Spleen (tissue), 11 donors: ENCODE measurements around the gene LRRC32. TPM values are rescaled to one million over a fixed set of nuclear protein-coding genes. Genes with fewer than 3 reads are reported as not detected.
A peak's percentile ranks its signal among the peaks of the same experiment; 100 is the strongest.

Experiments used
- DNase-seq: peaks from one replicate; pipeline ENCODE4 v3.0.0-alpha.2; 2020
- H3K27ac ChIP-seq, 8 donors: fragments of 200-600 bp; sonication (generic) in 7 of 8; 1 replicate in 4 of 8; 2 replicates in 4 of 8; pipeline versions ENCODE4 v1.5.0 to v1.8.0; 2016 to 2021; ENCODE audit warnings: inconsistent platforms in 4 of 8, mild to moderate bottlenecking in 4 of 8, moderate library complexity in 1 of 8
- H3K27me3 ChIP-seq, 7 donors: fragments of 200-600 bp; sonication (generic) in 6 of 7; replicated peaks in 1 of 7; 1 replicate in 4 of 7; 2 replicates in 3 of 7; pipeline versions ENCODE4 v1.5.0 to v1.8.0; 2016 to 2021; ENCODE audit warnings: inconsistent platforms in 3 of 7, mild to moderate bottlenecking in 1 of 7
- H3K36me3 ChIP-seq, 6 donors: fragments of 200-600 bp; sonication (generic) in 5 of 6; 1 replicate in 4 of 6; 2 replicates in 2 of 6; pipeline versions ENCODE4 v1.5.0 to v1.8.0; 2016 to 2021; ENCODE audit warnings: inconsistent platforms in 2 of 6
- H3K4me1 ChIP-seq, 6 donors: fragments of 200-600 bp; sonication (generic) in 5 of 6; 1 replicate in 3 of 6; 2 replicates in 3 of 6; pipeline versions ENCODE4 v1.5.0 to v1.8.0; 2016 to 2021; ENCODE audit warnings: inconsistent platforms in 3 of 6
- H3K4me3 ChIP-seq, 8 donors: fragments of 200-600 bp; sonication (generic) in 7 of 8; 1 replicate in 4 of 8; 2 replicates in 4 of 8; pipeline versions ENCODE4 v1.5.0 to v1.8.0; 2016 to 2021; ENCODE audit warnings: inconsistent platforms in 4 of 8, mild to moderate bottlenecking in 4 of 8, moderate library complexity in 2 of 8
- H3K9me3 ChIP-seq, 8 donors: fragments of 200-600 bp; sonication (generic) in 7 of 8; 1 replicate in 4 of 8; 2 replicates in 4 of 8; pipeline versions ENCODE4 v1.5.0 to v1.8.0; 2016 to 2021; ENCODE audit warnings: inconsistent platforms in 4 of 8
- CTCF ChIP-seq, 11 experiments: fragments of 200-600 bp in 7 of 11; fragments of 450-650 bp in 4 of 11; sonication (generic) in 4 of 11; IDR thresholded peaks in 8 of 11; conservative IDR thresholded peaks in 3 of 11; 1 replicate in 7 of 11; 2 replicates in 4 of 11; pipeline versions ENCODE4 v1.4.0 to v1.8.0; 2016 to 2021; ENCODE audit warnings: antibody characterized with exemption in 11 of 11, inconsistent platforms in 4 of 11, mild to moderate bottlenecking in 1 of 11
- POLR2A ChIP-seq, 3 donors: fragments of 450-650 bp; IDR thresholded peaks; one replicate each; pipeline ENCODE4 v1.5.1; 2017; ENCODE audit warnings: antibody characterized with exemption in 3 of 3, mild to moderate bottlenecking in 1 of 3
- POLR2AphosphoS5 ChIP-seq, 3 donors: sonication (generic); formaldehyde crosslinking; IDR thresholded peaks; one replicate each; pipeline ENCODE4 v1.5.1; 2017; ENCODE audit warnings: antibody characterized with exemption in 3 of 3
- WGBS, 5 donors: extraction: QIAGEN DNeasy Blood & Tissue Kit in 3 of 5; methylation state at CpG; one replicate each; pipeline versions ENCODE4 v1.1.5 to v1.1.7; 2013 to 2018; 5-methylcytosine and 5-hydroxymethylcytosine counted together
- intact Hi-C: fragments of 100-400 bp; cut with DNase I; formaldehyde crosslinking; loops from one replicate; pipeline ENCODE4 v1.15.0; 2023; ENCODE audit warnings: low total_unique reads
- polyA plus RNA-seq, 3 donors: library from polyadenylated mRNA; stranded (reverse); fragments of 200-250 nt; gene quantifications; one replicate each; pipeline ENCODE4 v1.2.1, GENCODE V29; 2013
- total RNA-seq, 7 donors: library from RNA; depleted of rRNA in 3 of 7; stranded (reverse); fragments of >200 nt in 3 of 7; fragmentation: NEBNext Ultra II Directional in 4 of 7; extraction: Animal tissue kit (Norgen Biotek cat#: 25700) in 4 of 7; gene quantifications; one replicate each; pipeline versions ENCODE4 v1.1.0 to v1.2.1, GENCODE V29; 2016 to 2021
- donor health status: healthy with polysubstance abuse.
- donor health status: DM: no; HTN: no; CAD: no; lungs with moderate emphysema.
- donor health status: DM: no; HTN: no; CAD: no.
- donor health status: Bipolar disorder and iron deficiency.
- donor health status: healthy.
- donor health status: DM: no; HTN: no; CAD: no.
- donor health status: DM: yes; HTN: yes; CAD: no.

The LRRC32 gene
- total and polyA plus RNA-seq, 10 donors = 25.9 to 214 (median 74.3) TPM

GRCh38 chr11:76653674-76654284 is 16.8 kb downstream of the LRRC32 start:
- Histone ChIP-seq H3K36me3 (peaks cover 0 to 19% (median 1%) of the 10 kb centered on the region in 6 donors), H3K4me1 (peaks cover 0 to 36% (median 22%) of the 10 kb centered on the region in 6 donors), H3K27me3 (peaks cover 0 to 4% (median 0%) of the 10 kb centered on the region in 7 donors), H3K27ac (peak overlapping the region in 5 of 8 donors; percentile 14 to 44 (median 39)), H3K9me3 (no peaks in the 10 kb centered on the region), H3K4me3 (no peak overlapping the region)
- intact Hi-C loops = no loop called here
- TF ChIP-seq POLR2AphosphoS5 (IDR thresholded peaks at IDR 0.05) = no peak
- TF ChIP-seq CTCF (IDR thresholded peaks at IDR 0.05 in 8 of 11, conservative IDR thresholded peaks at IDR 0.05 in 3 of 11) = no peak
- DNase-seq = no peak
- WGBS, 5 donors = 73 to 82% (median 75%) methylated on average over 10 of the region's 10 CpGs

GRCh38 chr11:76653012-76653673 is 17.4 kb downstream of the LRRC32 start:
- H3K4me3 ChIP-seq = no peak overlapping the region
- peaks cover 0 to 13% (median 0%) of the 10 kb centered on the region in 6 donors for H3K36me3 ChIP-seq
- no peaks in the 10 kb centered on the region for H3K9me3 ChIP-seq
- no peak for DNase-seq
- WGBS, 5 donors = 78 to 84% (median 80%) methylated on average over 12 of the region's 12 CpGs
- peak overlapping the region in 3 of 8 donors; percentile 14 to 44 (median 26) for H3K27ac ChIP-seq
- peaks cover 0 to 29% (median 19%) of the 10 kb centered on the region in 6 donors for H3K4me1 ChIP-seq
- TF ChIP-seq CTCF (IDR thresholded peaks at IDR 0.05 in 8 of 11, conservative IDR thresholded peaks at IDR 0.05 in 3 of 11) (no peak), POLR2AphosphoS5 (IDR thresholded peaks at IDR 0.05) (no peak), POLR2A (IDR thresholded peaks at IDR 0.05) (no peak)
- intact Hi-C loops = no loop called here
- H3K27me3 ChIP-seq = peaks cover 0 to 4% (median 0%) of the 10 kb centered on the region in 7 donors

GRCh38 chr11:76649851-76650372 is 20.6 kb downstream of the LRRC32 start:
- H3K27me3 ChIP-seq = peaks cover 0 to 5% (median 0%) of the 10 kb centered on the region in 7 donors
- DNase-seq = no peak
- H3K9me3 ChIP-seq = peaks cover 0 to 13% (median 9%) of the 10 kb centered on the region in 8 donors
- H3K4me1 ChIP-seq = no peaks in the 10 kb centered on the region
- H3K4me3 ChIP-seq = no peak overlapping the region
- no peaks in the 10 kb centered on the region for H3K36me3 ChIP-seq
- no peak overlapping the region for H3K27ac ChIP-seq
- intact Hi-C loops = no loop called here
- WGBS, 5 donors = 72 to 87% (median 75%) methylated on average over 2 of the region's 2 CpGs
- TF ChIP-seq POLR2AphosphoS5 (IDR thresholded peaks at IDR 0.05) (no peak), POLR2A (IDR thresholded peaks at IDR 0.05) (no peak), CTCF (IDR thresholded peaks at IDR 0.05 in 8 of 11, conservative IDR thresholded peaks at IDR 0.05 in 3 of 11) (no peak)

- Histone ChIP-seq H3K9me3 (peaks cover 0 to 13% (median 9%) of the 10 kb centered on the region in 8 donors), H3K27ac (no peak overlapping the region), H3K4me3 (no peak overlapping the region), H3K36me3 (no peaks in the 10 kb centered on the region), H3K27me3 (peaks cover 0 to 9% (median 0%) of the 10 kb centered on the region in 7 donors), H3K4me1 (no peaks in the 10 kb centered on the region)
- WGBS, 5 donors = 75 to 92% (median 81%) methylated on average over 6 of the region's 6 CpGs
- TF ChIP-seq POLR2A (IDR thresholded peaks at IDR 0.05) = no peak
- no peak for TF ChIP-seq CTCF (IDR thresholded peaks at IDR 0.05 in 8 of 11, conservative IDR thresholded peaks at IDR 0.05 in 3 of 11)
- TF ChIP-seq POLR2AphosphoS5 (IDR thresholded peaks at IDR 0.05) = no peak
- intact Hi-C loops = no loop called here
- DNase-seq = no peak
Measured at GRCh38 chr11:76649011-76649410, 21.5 kb downstream of the LRRC32 start.
